T-helper 22 cell (primary cell): ENCODE measurements around the gene PCSK6.

Source experiments
- DNase-seq: peaks from one replicate; pipeline ENCODE4 v3.0.0-alpha.2; 2020; ENCODE audit warnings: low read depth

Gene PCSK6

GRCh38 chr15:101398247-101398646 lies 91.3 kb downstream of the PCSK6 start:
- no peak for DNase-seq

GRCh38 chr15:101397521-101398003 lies 91.9 kb downstream of the PCSK6 start:
- no peak for DNase-seq

GRCh38 chr15:101396484-101397261 lies 92.8 kb downstream of the PCSK6 start:
- DNase-seq, result no peak

DNA sequence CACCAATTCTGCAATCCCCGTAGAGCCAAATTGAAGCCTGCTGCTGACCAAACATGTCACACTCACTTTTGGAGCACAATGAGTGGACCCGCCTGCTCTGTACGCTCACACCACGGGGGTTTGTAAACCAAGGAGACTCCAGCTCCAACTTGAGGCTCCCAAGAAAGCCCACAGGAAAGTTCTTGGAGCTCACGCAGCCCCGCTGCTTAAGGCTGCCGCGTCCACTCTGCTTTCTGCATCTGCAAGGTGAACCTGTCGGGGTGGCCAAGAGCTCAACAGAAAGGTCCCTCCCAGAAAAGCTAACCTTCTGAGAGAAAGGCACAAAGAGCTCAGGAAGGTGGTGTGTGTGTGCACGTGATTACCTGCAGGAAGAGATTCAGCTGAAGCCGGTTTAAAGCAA lies 94.9 kb downstream of the PCSK6 start:
- no peak for DNase-seq

GRCh38 chr15:101394056-101394630 lies 95.4 kb downstream of the PCSK6 start:
- no peak for DNase-seq

DNA sequence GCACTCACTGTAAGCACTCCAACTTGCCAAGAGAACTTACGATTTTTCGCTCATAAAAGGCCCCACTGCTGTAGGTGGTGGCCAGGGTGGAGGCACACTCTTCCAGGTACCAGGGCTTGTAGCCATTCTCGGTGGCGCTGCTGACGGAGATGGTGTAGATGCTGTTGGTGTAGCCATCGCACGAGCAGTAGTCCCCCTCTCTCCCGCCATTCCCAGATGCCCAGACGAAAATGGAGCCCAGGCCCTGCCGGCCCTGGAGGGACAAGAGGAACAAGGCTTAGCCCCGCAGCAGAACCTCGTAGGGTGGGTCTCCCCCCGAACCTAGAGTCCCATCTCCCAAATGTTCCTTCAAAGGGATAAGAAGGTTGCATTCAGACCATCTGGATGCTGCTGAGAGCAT lies 96.3 kb downstream of the PCSK6 start:
- DNase-seq, result no peak

DNA sequence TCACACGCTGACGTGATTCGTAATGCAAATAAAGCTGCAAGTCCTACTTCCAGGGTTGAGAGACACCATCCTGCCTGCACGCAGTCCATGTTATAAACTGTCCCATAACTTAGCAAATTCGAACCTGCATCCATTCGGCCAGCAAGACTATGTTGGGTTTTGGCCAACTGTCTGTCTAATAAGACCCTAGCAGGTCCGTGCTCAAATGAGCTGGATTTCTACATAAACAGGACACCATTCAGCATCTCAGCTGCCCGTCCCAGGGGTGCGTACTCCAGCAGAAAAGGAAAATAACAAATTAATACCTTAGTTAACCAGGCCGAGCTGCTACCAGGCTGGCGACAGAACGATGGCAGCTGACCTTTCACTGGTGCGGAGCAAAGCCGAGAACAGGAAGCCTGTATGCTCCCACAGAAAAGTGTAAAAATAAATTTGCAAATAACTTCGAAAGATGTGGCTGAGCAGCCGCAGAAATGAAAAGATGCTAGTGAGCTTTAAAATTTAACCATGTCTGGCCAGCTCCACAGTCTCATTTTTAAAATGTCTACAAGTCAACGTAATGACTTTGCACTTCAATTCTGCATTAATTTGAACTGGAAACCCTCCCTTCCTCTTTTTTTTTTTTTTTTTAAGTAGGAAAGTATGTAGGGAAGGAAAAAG lies 97.4 kb downstream of the PCSK6 start:
- DNase-seq, result no peak

- no peak for DNase-seq
These were observed 98.1 kb downstream of the PCSK6 start for GRCh38 chr15:101391431-101391830.

DNA sequence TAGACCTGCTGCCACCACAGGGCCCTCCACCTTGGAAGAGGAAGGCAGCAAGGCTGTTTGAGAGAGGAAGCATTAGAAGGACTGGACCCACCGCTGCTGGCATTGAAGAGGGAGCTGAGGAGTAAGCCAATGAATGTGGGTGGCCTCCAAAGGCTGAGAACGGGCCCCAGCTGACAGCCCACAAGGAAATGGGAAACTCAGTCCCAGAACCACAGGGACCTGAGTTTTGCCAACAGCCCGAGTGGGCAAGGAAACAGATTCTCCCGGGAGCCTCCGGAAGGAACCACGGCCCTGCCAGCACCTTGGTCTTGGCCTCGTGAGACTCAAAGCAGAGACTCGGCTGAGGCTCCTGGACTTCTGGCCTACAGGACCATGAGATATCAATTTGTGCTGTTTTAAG lies 99.0 kb downstream of the PCSK6 start:
- no peak for DNase-seq

GRCh38 chr15:101390060-101390459 lies 99.4 kb downstream of the PCSK6 start:
- no peak for DNase-seq

- DNase-seq, result no peak
These were observed 100.1 kb downstream of the PCSK6 start for GRCh38 chr15:101389362-101389761.

- DNase-seq, result no peak
These were observed 101.5 kb downstream of the PCSK6 start for GRCh38 chr15:101388046-101388445.

DNA sequence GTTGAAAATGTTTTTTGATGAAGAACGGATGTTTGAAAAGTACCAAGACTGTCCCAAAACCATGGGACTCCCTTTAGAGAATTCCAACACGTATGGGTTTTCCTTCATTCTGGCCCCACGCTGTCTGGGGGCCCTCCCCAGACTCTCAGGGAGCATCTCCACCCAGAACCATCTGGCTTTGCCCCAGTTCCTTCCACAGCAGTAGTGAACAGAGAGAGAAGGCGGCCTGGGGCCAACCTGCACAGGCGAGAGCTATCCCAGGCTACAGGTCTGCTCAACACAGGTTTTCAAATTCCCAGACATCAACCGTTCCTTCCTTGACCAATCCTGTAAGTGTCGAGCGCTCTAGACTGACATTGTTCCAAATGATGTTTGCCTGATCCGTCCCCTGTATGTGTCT lies 101.9 kb downstream of the PCSK6 start:
- DNase-seq, result no peak

- DNase-seq, result no peak
These were observed 102.5 kb downstream of the PCSK6 start for GRCh38 chr15:101386967-101387366.

GRCh38 chr15:101386006-101386405 lies 103.5 kb downstream of the PCSK6 start:
- no peak for DNase-seq

GRCh38 chr15:101384276-101384675 lies 105.2 kb downstream of the PCSK6 start:
- DNase-seq, result no peak

- no peak for DNase-seq
These were observed 107.0 kb downstream of the PCSK6 start for GRCh38 chr15:101382544-101382943.

- DNase-seq, result no peak
These were observed 107.8 kb downstream of the PCSK6 start for GRCh38 chr15:101381671-101382212.

DNA sequence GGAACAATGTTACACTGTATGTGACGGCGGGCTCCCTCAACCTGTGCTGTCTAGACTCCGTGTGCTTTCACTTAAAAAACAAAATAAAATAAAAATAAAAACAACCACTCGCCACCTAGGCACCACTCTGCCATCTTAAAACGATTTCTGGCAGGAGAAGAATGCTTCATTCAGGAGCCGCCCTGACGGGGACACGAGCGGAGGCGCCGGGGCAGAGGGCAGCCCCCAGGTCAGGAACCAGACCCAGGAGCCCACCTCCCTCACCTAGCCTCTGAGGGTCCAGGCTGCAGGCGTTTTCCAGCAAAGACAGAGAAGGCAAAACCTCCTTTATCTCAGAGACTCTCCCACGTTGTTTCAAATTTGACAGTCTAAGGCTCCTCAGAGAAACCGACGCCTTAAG lies 109.4 kb downstream of the PCSK6 start:
- DNase-seq, result no peak

DNA sequence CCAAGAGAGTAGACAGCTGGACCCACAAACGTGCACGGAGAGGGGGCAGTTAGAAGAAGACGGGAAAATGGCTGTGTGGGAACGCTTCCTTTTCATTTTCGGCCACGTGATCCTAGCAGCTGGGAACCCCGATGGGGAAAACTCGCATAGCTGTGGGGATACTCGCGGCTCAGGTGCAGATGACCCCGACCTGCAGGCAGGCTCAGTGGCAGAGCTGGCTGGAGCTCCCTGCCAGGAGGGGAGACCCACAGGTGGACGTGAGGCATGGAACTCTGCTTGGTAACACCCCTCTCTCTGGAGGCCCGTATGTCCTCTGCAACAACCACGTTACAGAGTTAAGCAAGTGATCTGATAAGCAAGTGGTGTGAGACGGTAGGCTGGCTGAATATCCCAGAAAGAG lies 109.9 kb downstream of the PCSK6 start:
- DNase-seq, result no peak

- DNase-seq, result no peak
These were observed 110.6 kb downstream of the PCSK6 start for GRCh38 chr15:101378879-101379278.

GRCh38 chr15:101378171-101378755 lies 111.2 kb downstream of the PCSK6 start:
- no peak for DNase-seq
